HK-2 (cell line): ENCODE results near the gene MS4A6E.
"Not testable (repeated sequence)": the region's sequence is repeated elsewhere in the genome, so short reads cannot be mapped to it uniquely, and the experiment has no call there.

Experiments used
- DNase-seq: peaks from one replicate; pipeline ENCODE4 v3.0.0-alpha.2; 2018; ENCODE audit not compliant: unreplicated experiment

Gene MS4A6E

GRCh38 chr11:60326955-60327354 is at the start of gene MS4A6E:
MS4A6E (plus strand) TSS chr11:60327255; CDS start chr11:60334896, 7,641 bp downstream.
- no peak for DNase-seq

DNA sequence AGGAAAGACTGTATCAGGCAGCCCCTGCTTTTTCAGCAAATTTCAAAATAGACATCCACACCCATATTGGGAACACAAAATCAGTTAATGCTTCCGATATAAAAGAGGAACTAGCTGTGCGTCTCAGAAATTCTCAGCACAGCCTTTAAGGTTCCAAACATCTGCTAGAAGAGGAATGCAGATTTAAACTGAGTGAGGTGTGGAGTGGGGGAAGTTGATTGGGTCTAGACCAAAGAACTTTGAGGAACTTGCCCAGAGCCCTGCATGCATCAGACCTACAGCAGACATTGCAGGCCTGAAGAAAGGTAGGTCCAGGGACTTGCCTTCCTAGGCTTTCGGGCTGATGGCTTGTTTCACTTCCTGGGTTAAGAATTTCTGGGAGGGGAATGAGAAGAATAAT is 46.6 kb upstream of the MS4A6E start, which contains the start of gene MS4A4A:
MS4A4A (plus strand) TSS at position 255 of the 400 bp plus-strand sequence; CDS start at position 265, 10 bp downstream.
- DNase-seq = no peak

GRCh38 chr11:60281485-60281884 is 45.6 kb upstream of the MS4A6E start:
- DNase-seq = no peak

GRCh38 chr11:60282286-60282685 is 44.8 kb upstream of the MS4A6E start:
- DNase-seq = no peak

DNA sequence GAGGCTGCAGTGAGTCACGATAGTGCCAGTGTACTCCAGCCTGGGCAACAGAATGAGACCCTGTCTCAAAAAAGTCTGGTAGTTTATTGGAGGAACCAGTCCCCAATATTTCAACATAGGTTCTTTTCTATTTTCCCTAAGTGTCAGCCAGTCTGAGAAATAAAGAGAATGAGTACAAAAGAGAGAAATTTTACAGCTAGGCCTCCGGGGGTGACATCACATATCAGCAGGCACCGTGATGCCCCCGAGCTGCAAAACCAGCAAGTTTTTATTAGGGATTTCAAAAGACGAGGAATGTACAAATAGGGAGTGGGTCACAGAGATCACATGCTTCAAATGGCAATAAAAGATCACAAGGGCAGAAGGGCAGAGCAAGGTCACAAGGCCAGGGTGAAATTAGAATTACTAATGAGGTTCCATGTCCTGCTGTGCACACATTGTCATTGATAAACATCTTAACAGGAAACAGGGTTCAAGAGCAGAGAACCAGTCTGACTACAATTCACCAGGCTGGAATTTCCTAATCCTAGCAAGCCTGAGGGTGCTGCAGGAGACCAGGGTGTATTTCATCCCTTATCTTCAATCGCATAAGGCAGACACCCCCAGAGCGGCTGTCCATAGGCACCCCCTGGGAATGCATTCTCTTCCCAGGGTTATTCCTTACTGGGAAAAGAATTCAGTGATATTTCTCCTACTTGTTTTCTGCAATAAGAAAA is 41.5 kb upstream of the MS4A6E start:
- not testable (repeated sequence) for DNase-seq

- no peak for DNase-seq
Observed at GRCh38 chr11:60288531-60288930, 38.5 kb upstream of the MS4A6E start.

DNA sequence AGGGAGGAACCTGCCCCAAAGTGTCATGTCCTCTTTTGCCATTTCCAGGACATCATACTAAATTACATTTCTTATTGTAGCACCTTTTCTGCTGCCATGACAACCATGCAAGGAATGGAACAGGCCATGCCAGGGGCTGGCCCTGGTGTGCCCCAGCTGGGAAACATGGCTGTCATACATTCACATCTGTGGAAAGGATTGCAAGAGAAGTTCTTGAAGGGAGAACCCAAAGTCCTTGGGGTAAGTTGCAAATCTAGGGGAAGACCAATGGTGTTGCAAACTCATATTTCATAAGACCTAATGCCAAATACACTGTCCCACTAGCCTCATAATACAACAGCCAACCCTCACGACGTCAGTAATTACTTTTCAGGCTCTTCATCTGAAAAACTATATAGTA is 34.9 kb upstream of the MS4A6E start:
- DNase-seq = no peak

GRCh38 chr11:60301178-60301577 is 25.9 kb upstream of the MS4A6E start:
- DNase-seq = no peak

DNA sequence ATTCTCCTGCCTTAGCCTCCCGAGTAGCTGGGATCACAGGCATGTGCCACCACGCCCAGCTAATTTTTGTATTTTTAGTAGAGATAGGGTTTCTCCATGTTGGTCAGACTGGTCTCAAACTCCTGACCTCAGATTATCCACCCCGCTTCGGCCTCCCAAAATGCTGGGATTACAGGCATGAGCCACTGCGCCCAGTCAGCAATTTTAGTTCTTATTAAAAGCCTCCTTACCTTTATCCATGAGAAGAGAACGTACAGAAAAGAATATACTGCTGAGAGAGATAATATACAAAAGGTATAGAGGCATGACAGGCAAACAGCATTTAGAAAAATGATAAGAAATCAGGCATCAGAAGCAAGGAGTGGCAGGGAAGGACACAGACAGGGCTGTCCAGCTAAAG is 25.2 kb upstream of the MS4A6E start:
- not testable (repeated sequence) for DNase-seq

DNA sequence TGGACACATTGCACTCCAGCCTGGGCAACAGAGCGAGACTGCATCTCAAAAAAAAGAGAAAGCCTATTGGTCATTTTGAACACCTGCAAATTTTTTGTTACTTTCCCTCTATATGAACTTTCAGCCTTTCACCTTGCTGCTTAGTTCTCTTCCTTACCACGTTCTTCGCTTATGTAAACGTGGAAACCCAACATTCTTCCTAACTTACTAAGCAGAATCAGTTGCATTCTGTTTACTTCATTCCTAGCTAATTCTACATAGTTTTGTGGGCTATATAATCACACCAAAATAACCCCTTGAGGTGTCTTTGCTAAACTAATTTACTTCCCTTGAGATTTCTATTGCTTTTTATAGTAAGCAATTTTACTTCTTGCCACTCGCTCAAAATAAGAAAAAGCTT is 23.4 kb upstream of the MS4A6E start:
- no peak for DNase-seq

- peak; percentile 1 for DNase-seq
Observed at GRCh38 chr11:60305906-60306619, 21.0 kb upstream of the MS4A6E start.

DNA sequence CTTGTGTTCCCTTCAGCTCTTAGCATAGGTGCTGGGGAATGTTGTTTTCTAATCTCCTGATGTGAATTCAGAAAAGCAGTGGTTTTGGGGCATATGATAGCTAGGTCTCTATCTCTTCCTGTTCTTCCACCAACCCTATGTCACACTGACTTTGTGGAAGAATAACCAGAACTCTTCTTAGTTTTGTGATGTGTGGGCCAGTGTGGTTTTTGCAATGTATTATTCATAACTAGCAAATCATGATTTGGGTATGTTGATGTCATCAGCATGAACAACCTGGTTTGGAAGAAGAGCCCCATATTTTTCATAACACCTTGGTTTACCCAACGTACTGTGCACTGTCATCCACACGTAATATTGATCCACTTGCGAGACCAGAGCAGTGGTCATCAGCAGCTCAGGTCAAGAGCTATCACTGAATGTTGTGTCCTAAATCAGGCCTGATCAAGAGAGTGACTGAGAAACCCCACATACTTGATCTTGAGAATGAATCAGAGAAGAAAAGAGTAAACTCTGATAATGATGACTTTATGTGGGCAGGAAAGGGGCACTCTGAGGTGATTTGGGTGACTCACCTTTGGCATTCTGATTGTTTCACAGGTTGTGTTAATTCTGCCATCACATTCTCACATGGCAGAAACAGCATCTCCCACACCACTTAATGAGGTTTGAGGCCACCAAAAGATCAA is 19.4 kb upstream of the MS4A6E start:
- DNase-seq = no peak

- DNase-seq = no peak
Observed at GRCh38 chr11:60310407-60310998, 16.6 kb upstream of the MS4A6E start.

DNA sequence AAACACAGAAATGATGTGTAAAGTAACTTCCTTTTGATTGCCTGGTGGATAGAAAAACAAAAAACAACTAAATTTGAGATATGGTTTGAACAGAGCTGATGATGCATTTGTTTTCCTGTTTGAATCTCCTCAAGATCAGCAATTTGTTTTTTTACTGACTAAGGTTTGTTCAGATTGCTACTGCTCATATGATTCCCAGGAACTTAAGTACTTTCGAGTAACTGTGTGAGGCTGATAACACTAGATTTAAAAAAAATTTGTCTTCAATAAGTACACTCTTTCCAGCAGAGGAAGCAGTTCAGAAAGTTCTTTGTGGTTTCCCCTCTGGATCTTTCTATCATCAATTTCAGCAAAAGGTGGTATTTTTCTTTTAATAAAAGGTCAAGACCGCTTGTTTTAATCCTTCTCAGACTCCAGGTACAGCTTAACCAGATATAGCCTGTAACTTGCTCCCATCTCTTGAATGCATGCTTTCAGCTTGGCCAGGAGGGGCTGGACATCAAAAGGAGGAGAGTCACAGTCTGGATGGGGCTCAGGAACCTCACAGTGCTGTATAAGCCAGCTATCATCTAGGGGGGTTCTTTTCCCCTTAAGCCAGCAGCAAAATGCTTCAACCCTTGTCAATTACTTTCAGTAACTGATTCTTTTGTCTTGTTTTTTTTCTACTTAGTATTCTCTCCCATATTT is 12.3 kb upstream of the MS4A6E start:
- no peak for DNase-seq

DNA sequence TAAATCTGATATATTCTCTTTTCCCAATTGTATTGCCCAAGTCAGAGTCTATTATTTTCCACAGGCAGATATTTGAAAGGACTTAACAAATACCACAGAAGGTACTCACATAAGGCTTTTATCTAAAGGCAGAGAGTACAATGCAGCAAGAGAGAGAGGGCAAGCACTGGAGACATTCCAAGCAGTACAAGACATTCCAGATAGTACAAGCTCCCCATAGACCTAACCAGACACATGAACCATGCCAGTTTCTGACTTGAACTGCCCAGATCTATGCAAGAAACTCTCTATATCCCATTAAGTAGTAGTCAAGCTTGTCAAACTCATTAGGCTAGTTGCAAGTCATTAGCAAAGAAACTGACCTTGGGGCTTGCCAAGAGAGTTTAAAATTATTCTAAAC is 11.2 kb upstream of the MS4A6E start:
- DNase-seq = no peak

DNA sequence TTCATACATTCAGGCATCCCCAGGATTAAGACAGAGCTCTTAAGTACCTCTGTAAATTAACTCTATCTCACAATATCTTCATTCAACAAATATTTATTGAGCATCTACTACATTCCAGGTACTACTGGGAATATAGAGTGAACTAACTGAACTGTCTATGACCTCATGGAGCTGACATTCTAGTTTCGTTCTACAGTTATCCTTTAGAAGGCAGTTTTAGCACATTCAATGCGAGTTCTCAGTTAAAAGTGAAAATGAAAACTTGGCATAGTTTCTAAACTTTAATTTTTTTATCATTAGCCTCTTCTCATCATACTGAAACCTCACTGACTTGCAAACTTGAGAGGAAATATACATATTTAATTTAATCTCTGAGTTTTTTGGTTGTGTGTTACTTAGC is 10.7 kb upstream of the MS4A6E start:
- DNase-seq = no peak

DNA sequence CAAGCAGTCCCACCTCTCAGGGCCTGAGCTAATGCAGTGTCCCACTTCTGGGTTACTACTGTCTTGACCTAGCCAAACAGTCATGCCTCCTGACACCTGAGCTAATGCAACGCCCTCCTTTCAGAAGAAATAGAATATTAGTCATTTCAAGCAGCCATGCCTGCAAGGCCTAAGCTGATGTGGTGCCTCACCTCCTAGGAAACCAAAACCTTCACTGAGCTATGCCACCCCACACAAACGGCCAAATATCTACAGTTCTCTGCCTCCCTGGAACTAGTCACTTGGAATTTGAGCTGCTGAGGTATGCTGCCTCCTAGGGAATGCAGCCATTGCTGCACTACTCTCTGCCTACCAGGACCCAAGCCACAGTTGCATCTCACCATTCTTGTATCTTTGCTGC is 8.3 kb upstream of the MS4A6E start:
- DNase-seq = no peak

GRCh38 chr11:60321051-60321450 is 6.0 kb upstream of the MS4A6E start:
- DNase-seq = no peak

DNA sequence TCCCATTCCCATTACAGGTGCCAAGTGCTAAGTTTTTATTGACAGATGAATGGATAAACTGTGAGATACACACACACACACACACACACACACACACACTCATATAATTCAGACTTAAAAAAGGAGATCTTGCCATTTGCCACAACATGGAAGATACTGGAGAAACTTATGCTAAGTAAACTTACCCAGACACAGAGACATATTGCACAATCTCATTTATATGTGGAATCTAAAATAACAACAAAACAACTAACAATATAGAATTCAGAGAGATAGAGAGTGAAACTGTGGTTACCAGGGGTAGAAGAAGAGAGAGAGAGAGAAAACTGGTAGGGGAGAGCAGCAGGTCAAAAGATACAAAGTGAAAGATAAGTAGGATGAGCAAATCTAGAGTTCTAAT is 1.4 kb downstream of the MS4A6E start:
- DNase-seq = no peak

DNA sequence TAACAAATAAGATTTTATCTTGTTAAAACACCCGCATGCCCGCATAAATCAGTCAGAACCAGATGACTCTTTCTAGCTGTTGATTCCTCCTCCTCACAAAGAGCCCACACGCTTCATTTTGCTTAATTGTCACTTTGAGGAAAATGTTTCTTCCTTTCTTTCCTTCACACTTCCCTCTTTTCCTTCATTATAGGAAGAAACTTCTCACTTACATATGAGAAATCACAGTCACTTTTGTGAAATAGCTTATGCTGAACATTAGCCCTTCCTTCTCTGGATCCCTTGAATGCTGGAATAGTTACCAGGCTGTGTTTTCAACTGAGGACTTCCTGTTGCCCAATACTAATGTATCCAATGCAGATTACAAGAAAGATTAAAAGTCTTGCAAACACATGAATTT is 5.8 kb downstream of the MS4A6E start:
- DNase-seq = no peak

GRCh38 chr11:60334005-60334620 is 7.1 kb downstream of the MS4A6E start:
- DNase-seq = peak; percentile 42
